OCI-LY7 (cell line): Measurements from ENCODE around the gene WWTR1. TPM values are rescaled to one million over a fixed set of nuclear protein-coding genes. Genes with fewer than 3 reads are reported as not detected.

Experiments
- BruUV-seq: library from RNA; stranded (reverse); fragments of 400-500 nt; replicated peaks from 2 replicates; lab custom pipeline; 2021; lab: Mats Ljungman, UMichigan
- CTCF ChIA-PET: fragments of 300-600 bp; sonication (Branson Sonifier 250); formaldehyde crosslinking; loops from one replicate; lab custom pipeline; 2022; ENCODE audit warnings: antibody characterized with exemption; ENCODE audit not compliant: unreplicated experiment; lab: Charles Lee
- POLR2A ChIA-PET: fragments of 300-600 bp; sonication (Branson Sonifier 250); formaldehyde crosslinking; loops from one replicate; lab custom pipeline; 2022; ENCODE audit warnings: antibody characterized with exemption; lab: Charles Lee
- DNase-seq: peaks from one replicate; pipeline ENCODE4 v3.0.0-alpha.2; 2015; ENCODE audit warnings: low spot score
- H2AFZ ChIP-seq: fragments of 200-600 bp; sonication (generic), shearing (Covaris generic); 2 replicates; pipeline ENCODE4 v1.6.1; 2014; ENCODE audit warnings: mild to moderate bottlenecking, antibody characterized with exemption, low read length, moderate library complexity
- H3K27ac ChIP-seq: fragments of 200-600 bp; sonication (generic); 2 replicates; pipeline ENCODE4 v1.5.1; 2014; ENCODE audit warnings: mixed run types, low read depth, mild to moderate bottlenecking, moderate library complexity, low read length, inconsistent platforms; ENCODE audit not compliant: poor library complexity, severe bottlenecking
- H3K36me3 ChIP-seq: fragments of 200-600 bp; sonication (generic); 2 replicates; pipeline ENCODE4 v1.6.1; 2014; ENCODE audit warnings: mild to moderate bottlenecking, antibody characterized with exemption, low read length, moderate library complexity, mixed read lengths; ENCODE audit not compliant: insufficient read depth
- H3K4me1 ChIP-seq: fragments of 200-600 bp; sonication (generic); 2 replicates; pipeline ENCODE4 v1.5.1; 2014; ENCODE audit warnings: mild to moderate bottlenecking, low read length; ENCODE audit not compliant: insufficient read depth, poor library complexity, severe bottlenecking
- H3K4me2 ChIP-seq: fragments of 200-600 bp; sonication (generic); 2 replicates; pipeline ENCODE4 v1.6.1; 2014; ENCODE audit warnings: mild to moderate bottlenecking, low read length
- H3K4me3 ChIP-seq: fragments of 200-600 bp; sonication (generic); 2 replicates; pipeline ENCODE4 v1.5.1; 2014; ENCODE audit warnings: mild to moderate bottlenecking, low read depth, low read length; ENCODE audit not compliant: poor library complexity, severe bottlenecking
- H3K79me2 ChIP-seq: fragments of 200-600 bp; sonication (generic); 2 replicates; pipeline ENCODE4 v1.6.1; 2016; ENCODE audit warnings: low read depth, mild to moderate bottlenecking, low read length, moderate library complexity, mixed read lengths; ENCODE audit not compliant: insufficient read depth
- H3K9me2 ChIP-seq: fragments of 200-600 bp; sonication (generic); 2 replicates; pipeline ENCODE4 v1.6.1; 2016; ENCODE audit warnings: mild to moderate bottlenecking, low read length, mixed read lengths; ENCODE audit not compliant: insufficient read depth
- H3K9me3 ChIP-seq: fragments of 200-600 bp; sonication (generic); 2 replicates; pipeline ENCODE4 v1.6.1; 2014; ENCODE audit warnings: mild to moderate bottlenecking, mixed run types, low read length, mixed read lengths
- H4K20me1 ChIP-seq: fragments of 200-600 bp; sonication (generic); 2 replicates; pipeline ENCODE4 v1.6.1; 2014; ENCODE audit warnings: mild to moderate bottlenecking, antibody characterized with exemption, low read length, moderate library complexity, mixed read lengths; ENCODE audit not compliant: insufficient read depth
- EZH2phosphoT487 ChIP-seq: fragments of 200-600 bp; sonication (generic); IDR thresholded peaks from 2 replicates; pipeline ENCODE4 v1.6.1; 2018; ENCODE audit warnings: low read depth, borderline replicate concordance, mild to moderate bottlenecking, mixed run types, antibody characterized with exemption, low read length, moderate library complexity, mixed read lengths
- intact Hi-C: fragments of 100-400 bp; cut with micrococcal nuclease; formaldehyde crosslinking; loops from one replicate; pipeline ENCODE4 v1.10.0; 2022; ENCODE audit not compliant: unreplicated experiment
- total RNA-seq, 2 experiments: library from RNA; depleted of rRNA in 1 of 2; stranded (reverse); fragments of >200 nt in 1 of 2; shearing (Covaris generic) in 1 of 2; gene quantifications; 2 replicates each; pipeline ENCODE4 v1.2.3, GENCODE V29; 2014 to 2022
- TF ChIP-seq, protein P1 (sequence below): fragments of 200-600 bp; sonication (generic); conservative IDR thresholded peaks from 2 replicates; pipeline ENCODE4 v1.5.1; 2014; ENCODE audit warnings: mild to moderate bottlenecking, antibody characterized with exemption, low read length, moderate library complexity, mixed read lengths

WWTR1 gene
- total RNA-seq, 2 experiments from 2014 or later = 0.15 TPM; not detected in 1

DNA sequence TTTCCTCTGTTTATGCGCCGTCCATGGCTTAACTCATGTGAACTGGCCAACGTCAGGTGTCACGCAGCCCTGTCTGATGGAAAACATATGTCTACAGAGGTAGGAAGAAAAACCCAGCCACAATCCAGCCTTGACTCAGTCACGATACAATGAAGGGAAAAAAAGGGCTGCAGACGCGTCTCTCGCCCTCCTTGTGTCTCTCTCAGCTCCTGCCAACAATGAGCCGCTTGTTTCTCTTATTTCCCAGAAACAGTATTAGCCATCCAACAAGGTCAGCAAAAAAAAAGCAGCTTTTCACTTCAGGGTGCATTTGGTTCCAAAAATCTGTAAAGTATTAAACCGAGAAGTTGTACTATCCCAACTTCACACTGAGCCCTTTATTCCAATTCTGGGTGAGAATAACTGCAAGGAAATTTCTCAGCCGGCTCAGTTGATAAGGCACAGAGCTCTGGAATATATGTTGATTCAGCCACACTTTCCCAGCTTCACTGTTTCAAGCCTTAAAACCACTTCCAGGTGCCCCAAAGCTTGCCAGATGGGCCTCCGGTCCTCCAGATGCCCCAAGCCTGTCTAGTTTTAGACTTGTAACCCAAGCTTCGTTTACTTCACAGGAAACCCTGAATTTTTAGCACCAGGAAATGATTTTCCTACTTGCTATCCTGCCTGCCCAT lies 103.9 kb downstream of the WWTR1 start:
- no peaks in the 10 kb centered on the region for H3K79me2 ChIP-seq

DNA sequence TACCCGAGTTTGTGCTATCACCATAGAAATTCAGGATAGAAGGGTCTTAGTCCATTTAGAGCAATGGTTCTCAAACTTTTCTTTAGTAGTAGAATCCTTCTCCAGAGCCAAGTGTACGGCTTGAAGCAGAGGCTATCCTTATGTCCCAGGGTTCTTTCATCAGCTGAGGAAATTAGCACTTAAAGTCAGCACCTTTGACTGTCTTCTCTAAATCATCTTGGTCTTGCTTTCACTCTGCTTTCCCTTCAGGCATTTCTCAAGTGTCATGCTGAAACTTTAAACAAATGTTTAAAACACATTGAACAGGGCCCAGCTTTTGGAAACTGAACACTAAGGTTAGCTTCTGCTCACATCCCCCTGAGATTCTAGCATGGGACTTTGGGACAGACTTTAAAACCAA lies 105.1 kb downstream of the WWTR1 start:
- Histone ChIP-seq H3K36me3 (no peaks in the 10 kb centered on the region), H3K9me2 (no peaks in the 10 kb centered on the region), H3K4me1 (no peaks in the 10 kb centered on the region), H3K4me2 (no peak overlapping the region), H4K20me1 (no peaks in the 10 kb centered on the region), H3K4me3 (no peak overlapping the region), H3K9me3 (no peaks in the 10 kb centered on the region), H3K79me2 (no peaks in the 10 kb centered on the region), H3K27ac (no peak overlapping the region), H2AFZ (no peak overlapping the region)
- TF ChIP-seq, protein P1, sequence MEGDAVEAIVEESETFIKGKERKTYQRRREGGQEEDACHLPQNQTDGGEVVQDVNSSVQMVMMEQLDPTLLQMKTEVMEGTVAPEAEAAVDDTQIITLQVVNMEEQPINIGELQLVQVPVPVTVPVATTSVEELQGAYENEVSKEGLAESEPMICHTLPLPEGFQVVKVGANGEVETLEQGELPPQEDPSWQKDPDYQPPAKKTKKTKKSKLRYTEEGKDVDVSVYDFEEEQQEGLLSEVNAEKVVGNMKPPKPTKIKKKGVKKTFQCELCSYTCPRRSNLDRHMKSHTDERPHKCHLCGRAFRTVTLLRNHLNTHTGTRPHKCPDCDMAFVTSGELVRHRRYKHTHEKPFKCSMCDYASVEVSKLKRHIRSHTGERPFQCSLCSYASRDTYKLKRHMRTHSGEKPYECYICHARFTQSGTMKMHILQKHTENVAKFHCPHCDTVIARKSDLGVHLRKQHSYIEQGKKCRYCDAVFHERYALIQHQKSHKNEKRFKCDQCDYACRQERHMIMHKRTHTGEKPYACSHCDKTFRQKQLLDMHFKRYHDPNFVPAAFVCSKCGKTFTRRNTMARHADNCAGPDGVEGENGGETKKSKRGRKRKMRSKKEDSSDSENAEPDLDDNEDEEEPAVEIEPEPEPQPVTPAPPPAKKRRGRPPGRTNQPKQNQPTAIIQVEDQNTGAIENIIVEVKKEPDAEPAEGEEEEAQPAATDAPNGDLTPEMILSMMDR = no peak
- no peak for TF ChIP-seq EZH2phosphoT487
- ChIA-PET CTCF (no interaction called here), POLR2A (no interaction called here)
- intact Hi-C loops = no loop called here
- no TSS peak for BruUV-seq
- DNase-seq = no peak

More for the DNA sequence above, 103.9 kb downstream of the WWTR1 start:
- intact Hi-C loops = no loop called here
- H3K9me2 ChIP-seq = no peaks in the 10 kb centered on the region
- H3K36me3 ChIP-seq = no peaks in the 10 kb centered on the region
- no peak for DNase-seq
- POLR2A ChIA-PET = no interaction called here
- no TSS peak for BruUV-seq
- no peaks in the 10 kb centered on the region for H3K4me1 ChIP-seq
- TF ChIP-seq EZH2phosphoT487 = no peak
- TF ChIP-seq, protein P1 = no peak
- no peaks in the 10 kb centered on the region for H4K20me1 ChIP-seq
- CTCF ChIA-PET = no interaction called here
- H3K4me2 ChIP-seq = no peak overlapping the region
- H3K9me3 ChIP-seq = no peaks in the 10 kb centered on the region
- no peak overlapping the region for H2AFZ ChIP-seq
- H3K4me3 ChIP-seq = no peak overlapping the region
- H3K27ac ChIP-seq = no peak overlapping the region

DNA sequence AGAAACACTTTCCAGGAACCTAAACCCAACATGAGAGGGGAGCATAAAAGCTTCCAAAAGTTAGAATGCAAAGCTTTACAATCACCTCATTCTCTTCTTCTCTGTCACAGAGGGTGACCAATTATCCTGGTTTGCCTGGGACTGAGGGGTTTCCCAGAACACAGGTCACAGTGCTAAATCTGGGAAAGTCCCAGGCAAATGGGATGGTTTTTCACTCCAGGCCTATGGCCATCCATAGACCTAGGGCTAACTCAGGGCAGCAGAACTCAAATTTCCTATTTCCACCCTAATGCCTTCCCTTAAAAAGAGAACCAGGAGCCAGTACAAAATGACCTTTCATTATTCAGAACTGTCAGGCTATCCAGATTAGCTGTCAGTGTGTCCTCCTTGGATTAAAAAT lies 106.3 kb downstream of the WWTR1 start:
- ChIA-PET CTCF (no interaction called here), POLR2A (interaction anchor here (1.2 kb wide), 1 partner anchor 13 kb away, joined by 4 read pairs; no protein-coding TSS in a partner anchor)
- no peaks in the 10 kb centered on the region for H3K79me2 ChIP-seq
- no peak overlapping the region for H3K4me3 ChIP-seq
- H4K20me1 ChIP-seq = no peaks in the 10 kb centered on the region
- DNase-seq = no peak
- no TSS peak for BruUV-seq
- no peak overlapping the region for H3K27ac ChIP-seq
- no peak for TF ChIP-seq EZH2phosphoT487
- TF ChIP-seq, protein P1 = no peak
- intact Hi-C loops = no loop called here
- H3K9me2 ChIP-seq = no peaks in the 10 kb centered on the region
- no peaks in the 10 kb centered on the region for H3K4me1 ChIP-seq
- no peak overlapping the region for H2AFZ ChIP-seq
- H3K9me3 ChIP-seq = no peaks in the 10 kb centered on the region
- no peak overlapping the region for H3K4me2 ChIP-seq
- H3K36me3 ChIP-seq = no peaks in the 10 kb centered on the region
